K562 (cell line): ENCODE data around the gene PRMT6. TPM values are rescaled to one million over a fixed set of nuclear protein-coding genes. Genes with fewer than 3 reads are reported as not detected.

ENCODE experiments used
- CREBBP ChIP-seq: IDR thresholded peaks from one replicate; pipeline ENCODE4 v1.6.1; 2012; ENCODE audit warnings: low read depth, mild to moderate bottlenecking, control low read depth, inconsistent platforms, low read length
- CSDE1 ChIP-seq, 2 experiments: fragments of 450-650 bp; IDR thresholded peaks; 2 replicates each; pipeline ENCODE4 v1.6.1; 2016; ENCODE audit warnings: mild to moderate bottlenecking in 1 of 2
- EZH2 ChIP-seq: IDR thresholded peaks from 2 replicates; pipeline ENCODE4 v1.6.1; 2012; ENCODE audit warnings: low read depth, mild to moderate bottlenecking, inconsistent platforms, low read length, borderline replicate concordance
- HNRNPK ChIP-seq: fragments of 200-400 bp; formaldehyde crosslinking; IDR thresholded peaks from one replicate; pipeline ENCODE4 v1.6.1; 2018; ENCODE audit warnings: mild to moderate bottlenecking, low read depth, low read length; ENCODE audit not compliant: poor library complexity, severe bottlenecking
- KAT8 ChIP-seq: fragments of 450-650 bp; IDR thresholded peaks from 2 replicates; pipeline ENCODE4 v1.6.1; 2016; ENCODE audit warnings: low read depth, mild to moderate bottlenecking
- MYBL2 ChIP-seq, 2 experiments: fragments of 450-650 bp in 1 of 2; sonication (generic) in 1 of 2; formaldehyde crosslinking in 1 of 2; IDR thresholded peaks; 2 replicates each; pipeline versions ENCODE4 v1.6.1 to v1.8.1; 2017 to 2022; ENCODE audit warnings: borderline replicate concordance in 1 of 2, inconsistent platforms in 1 of 2, low read depth in 1 of 2, mild to moderate bottlenecking in 1 of 2, missing genetic modification reagents in 1 of 2, moderate library complexity in 1 of 2
- POLR2AphosphoS5 ChIP-seq: IDR thresholded peaks from 2 replicates; pipeline ENCODE4 v1.6.1; 2011; ENCODE audit warnings: mild to moderate bottlenecking, low read depth, low read length, moderate library complexity; ENCODE audit not compliant: control insufficient read depth, insufficient read depth
- RBM17 ChIP-seq: fragments of 200-400 bp; formaldehyde crosslinking; IDR thresholded peaks from 2 replicates; pipeline ENCODE4 v1.6.1; 2017; ENCODE audit warnings: low read depth, mild to moderate bottlenecking, low read length, borderline replicate concordance
- SRSF7 ChIP-seq: fragments of 200-400 bp; formaldehyde crosslinking; optimal IDR thresholded peaks from 2 replicates; pipeline ENCODE3; 2017; ENCODE audit warnings: mild to moderate bottlenecking, low read depth, low read length
- TRIM28 ChIP-seq: fragments of 450-650 bp; IDR thresholded peaks from 2 replicates; pipeline ENCODE4 v1.6.1; 2017
- YBX1 ChIP-seq: fragments of 450-650 bp; IDR thresholded peaks from 2 replicates; pipeline ENCODE4 v1.7.1; 2016; ENCODE audit warnings: mild to moderate bottlenecking
- ZNF143 ChIP-seq: sonication (generic); formaldehyde crosslinking; IDR thresholded peaks from 2 replicates; pipeline ENCODE4 v1.9.0; 2022; ENCODE audit warnings: mild to moderate bottlenecking, missing genetic modification reagents
- ZNF175 ChIP-seq: fragments of 200-800 bp; sonication (Bioruptor generic); IDR thresholded peaks from 2 replicates; pipeline ENCODE4 v1.6.1; 2016; ENCODE audit warnings: low read depth, mild to moderate bottlenecking, missing genetic modification characterization, missing compliant biosample characterization
- ZNF436 ChIP-seq: fragments of 250-450, 450-650 bp; sonication (Bioruptor Pico); formaldehyde crosslinking; IDR thresholded peaks from 2 replicates; pipeline ENCODE4 v1.7.0; 2020; ENCODE audit warnings: mild to moderate bottlenecking
- polyA plus RNA-seq, 8 experiments: library from polyadenylated mRNA; depleted of rRNA in 4 of 8; stranded (reverse) in 5 of 8; unstranded in 3 of 8; fragments of >200 nt; fragmentation: Nextera tagmentation in 2 of 8; fragmentation: Illumina TruSeq in 1 of 8; extraction: Ambion mirVana in 2 of 8; extraction: Trizol in 1 of 8; gene quantifications; 2 replicates each; pipeline versions ENCODE4 v1.2.1 to v1.2.3, GENCODE V29; 2011 to 2014; ENCODE audit warnings: inconsistent platforms in 1 of 8, missing spikeins in 1 of 8
- total RNA-seq, 7 experiments: library from RNA; depleted of rRNA in 6 of 7; stranded (reverse); fragments of >200 nt in 6 of 7; fragmentation: Illumina TruSeq in 2 of 7; extraction: Trizol in 2 of 7; gene quantifications; 2 replicates each; pipeline versions ENCODE4 v1.2.1 to v1.2.3, GENCODE V29; 2011 to 2021; ENCODE audit warnings: low replicate concordance in 1 of 7
- TF ChIP-seq, protein P1 (sequence below): fragments of 450-650 bp; formaldehyde crosslinking; IDR thresholded peaks from 2 replicates; pipeline ENCODE4 v1.4.0; 2020; ENCODE audit warnings: mild to moderate bottlenecking, moderate library complexity
- TF ChIP-seq, protein P2 (sequence below): IDR thresholded peaks from 2 replicates; pipeline ENCODE4 v1.6.1; 2016; ENCODE audit warnings: missing genetic modification characterization, missing compliant biosample characterization
- TF ChIP-seq, protein P3 (sequence below): fragments of 250-450 bp; sonication (Bioruptor Pico); IDR thresholded peaks from 2 replicates; pipeline ENCODE4 v1.5.0; 2021; ENCODE audit warnings: mild to moderate bottlenecking, moderate library complexity
- TF ChIP-seq, protein P4 (sequence below): sonication (generic); formaldehyde crosslinking; IDR thresholded peaks from 2 replicates; pipeline ENCODE4 v1.8.0; 2022; ENCODE audit warnings: mild to moderate bottlenecking, missing genetic modification reagents

PRMT6 gene
- total and polyA plus RNA-seq, 9 of the 15 experiments (the other 6 are each of a cell fraction or from before 2014, with no cell fraction given) = 6.1 to 36.9 (median 29.4) TPM

DNA sequence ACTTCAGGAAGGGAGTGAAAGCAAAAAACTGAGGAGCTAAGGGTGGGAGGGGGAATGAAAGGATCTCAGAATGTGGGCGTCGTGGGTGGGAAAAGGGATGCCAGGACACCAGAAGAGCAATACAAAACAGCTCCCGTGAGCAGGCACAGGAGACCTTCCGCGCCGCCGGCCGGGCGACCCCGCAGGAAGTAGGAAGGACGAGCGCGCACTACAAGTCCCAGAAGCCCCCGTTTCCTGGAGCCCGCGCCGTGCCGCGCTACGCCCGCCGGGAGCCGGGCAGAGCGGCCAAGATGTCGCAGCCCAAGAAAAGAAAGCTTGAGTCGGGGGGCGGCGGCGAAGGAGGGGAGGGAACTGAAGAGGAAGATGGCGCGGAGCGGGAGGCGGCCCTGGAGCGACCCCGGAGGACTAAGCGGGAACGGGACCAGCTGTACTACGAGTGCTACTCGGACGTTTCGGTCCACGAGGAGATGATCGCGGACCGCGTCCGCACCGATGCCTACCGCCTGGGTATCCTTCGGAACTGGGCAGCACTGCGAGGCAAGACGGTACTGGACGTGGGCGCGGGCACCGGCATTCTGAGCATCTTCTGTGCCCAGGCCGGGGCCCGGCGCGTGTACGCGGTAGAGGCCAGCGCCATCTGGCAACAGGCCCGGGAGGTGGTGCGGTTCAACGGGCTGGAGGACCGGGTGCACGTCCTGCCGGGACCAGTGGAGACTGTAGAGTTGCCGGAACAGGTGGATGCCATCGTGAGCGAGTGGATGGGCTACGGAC, at the start of gene PRMT6 (continued):
- TF ChIP-seq KAT8 = no peak
- TF ChIP-seq, protein P1, sequence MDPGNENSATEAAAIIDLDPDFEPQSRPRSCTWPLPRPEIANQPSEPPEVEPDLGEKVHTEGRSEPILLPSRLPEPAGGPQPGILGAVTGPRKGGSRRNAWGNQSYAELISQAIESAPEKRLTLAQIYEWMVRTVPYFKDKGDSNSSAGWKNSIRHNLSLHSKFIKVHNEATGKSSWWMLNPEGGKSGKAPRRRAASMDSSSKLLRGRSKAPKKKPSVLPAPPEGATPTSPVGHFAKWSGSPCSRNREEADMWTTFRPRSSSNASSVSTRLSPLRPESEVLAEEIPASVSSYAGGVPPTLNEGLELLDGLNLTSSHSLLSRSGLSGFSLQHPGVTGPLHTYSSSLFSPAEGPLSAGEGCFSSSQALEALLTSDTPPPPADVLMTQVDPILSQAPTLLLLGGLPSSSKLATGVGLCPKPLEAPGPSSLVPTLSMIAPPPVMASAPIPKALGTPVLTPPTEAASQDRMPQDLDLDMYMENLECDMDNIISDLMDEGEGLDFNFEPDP (CRISPR knock-in tag) = no peak
- peak; percentile 23 for TF ChIP-seq HNRNPK
- peak; percentile 82 for TF ChIP-seq POLR2AphosphoS5
- TF ChIP-seq SRSF7 = no peak
- peak; percentile 88 for TF ChIP-seq ZNF143
- no peak for TF ChIP-seq TRIM28
- TF ChIP-seq, protein P2, sequence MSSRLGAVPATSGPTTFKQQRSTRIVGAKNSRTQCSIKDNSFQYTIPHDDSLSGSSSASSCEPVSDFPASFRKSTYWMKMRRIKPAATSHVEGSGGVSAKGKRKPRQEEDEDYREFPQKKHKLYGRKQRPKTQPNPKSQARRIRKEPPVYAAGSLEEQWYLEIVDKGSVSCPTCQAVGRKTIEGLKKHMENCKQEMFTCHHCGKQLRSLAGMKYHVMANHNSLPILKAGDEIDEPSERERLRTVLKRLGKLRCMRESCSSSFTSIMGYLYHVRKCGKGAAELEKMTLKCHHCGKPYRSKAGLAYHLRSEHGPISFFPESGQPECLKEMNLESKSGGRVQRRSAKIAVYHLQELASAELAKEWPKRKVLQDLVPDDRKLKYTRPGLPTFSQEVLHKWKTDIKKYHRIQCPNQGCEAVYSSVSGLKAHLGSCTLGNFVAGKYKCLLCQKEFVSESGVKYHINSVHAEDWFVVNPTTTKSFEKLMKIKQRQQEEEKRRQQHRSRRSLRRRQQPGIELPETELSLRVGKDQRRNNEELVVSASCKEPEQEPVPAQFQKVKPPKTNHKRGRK = peak; percentile 59; the same call in 1 of the 2 replicates
- no peak for TF ChIP-seq YBX1
- TF ChIP-seq, protein P3, sequence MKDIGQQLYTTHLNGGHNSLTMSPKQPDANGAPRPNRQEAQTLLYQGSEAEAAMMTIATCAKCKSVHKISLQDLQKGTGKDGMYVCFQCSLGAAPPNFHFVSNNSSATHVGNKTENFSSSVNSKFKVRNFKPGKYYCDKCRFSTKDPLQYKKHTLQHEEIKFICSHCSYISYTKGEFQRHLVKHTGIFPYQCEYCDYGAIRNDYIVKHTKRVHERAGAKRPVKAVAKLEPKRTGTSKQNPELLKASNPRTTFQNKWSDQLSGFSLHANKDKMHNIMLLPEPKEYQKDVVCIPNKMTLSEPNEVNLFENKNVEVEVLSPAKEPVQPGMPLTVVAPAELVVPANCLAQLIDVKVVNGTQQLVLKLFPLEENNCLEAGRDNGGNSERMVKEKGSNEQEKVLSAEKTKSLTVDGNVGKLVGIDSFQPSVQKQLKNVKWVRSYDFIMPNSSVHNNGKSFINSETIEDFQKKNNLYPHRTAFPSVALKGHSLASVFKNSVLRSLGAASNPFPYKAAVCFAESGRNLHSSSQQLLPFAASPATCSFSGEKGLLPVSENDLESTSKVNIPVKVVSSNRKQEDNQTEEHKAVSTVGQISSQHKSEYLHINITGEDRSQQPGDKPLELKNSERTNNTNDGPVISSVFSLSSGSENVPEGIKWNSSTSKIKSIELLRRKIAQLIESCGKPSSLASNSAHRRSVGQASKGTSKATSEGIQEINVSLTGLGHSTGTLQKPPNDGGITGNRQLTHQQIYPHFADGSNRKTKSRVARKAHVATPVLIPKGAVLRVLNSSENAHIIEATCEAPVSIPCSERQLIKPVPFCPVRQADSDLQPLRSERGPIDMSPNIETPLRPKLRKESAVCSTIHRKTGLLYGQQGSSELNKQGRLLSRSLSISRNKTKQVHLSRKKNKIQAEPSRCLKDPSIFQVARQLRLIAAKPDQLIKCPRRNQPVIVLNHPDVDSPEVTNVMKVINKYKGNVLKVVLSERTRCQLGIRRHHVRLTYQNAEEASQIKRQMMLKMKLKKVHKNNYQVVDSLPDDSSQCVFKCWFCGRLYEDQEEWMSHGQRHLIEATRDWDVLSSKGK (CRISPR knock-in tag) = no peak
- TF ChIP-seq RBM17 = no peak
- TF ChIP-seq CSDE1 (IDR thresholded peaks at IDR 0.05) = no peak
- TF ChIP-seq, protein P4, sequence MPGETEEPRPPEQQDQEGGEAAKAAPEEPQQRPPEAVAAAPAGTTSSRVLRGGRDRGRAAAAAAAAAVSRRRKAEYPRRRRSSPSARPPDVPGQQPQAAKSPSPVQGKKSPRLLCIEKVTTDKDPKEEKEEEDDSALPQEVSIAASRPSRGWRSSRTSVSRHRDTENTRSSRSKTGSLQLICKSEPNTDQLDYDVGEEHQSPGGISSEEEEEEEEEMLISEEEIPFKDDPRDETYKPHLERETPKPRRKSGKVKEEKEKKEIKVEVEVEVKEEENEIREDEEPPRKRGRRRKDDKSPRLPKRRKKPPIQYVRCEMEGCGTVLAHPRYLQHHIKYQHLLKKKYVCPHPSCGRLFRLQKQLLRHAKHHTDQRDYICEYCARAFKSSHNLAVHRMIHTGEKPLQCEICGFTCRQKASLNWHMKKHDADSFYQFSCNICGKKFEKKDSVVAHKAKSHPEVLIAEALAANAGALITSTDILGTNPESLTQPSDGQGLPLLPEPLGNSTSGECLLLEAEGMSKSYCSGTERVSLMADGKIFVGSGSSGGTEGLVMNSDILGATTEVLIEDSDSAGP (CRISPR knock-in tag) = no peak
- TF ChIP-seq MYBL2 (IDR thresholded peaks at IDR 0.05; ENCODE audit: low read depth) = no peak
- TF ChIP-seq MYBL2 (CRISPR knock-in tag; IDR thresholded peaks at IDR 0.05; ENCODE audit: borderline replicate concordance) = no peak
- no peak for TF ChIP-seq ZNF436 (CRISPR knock-in tag)
- no peak for TF ChIP-seq ZNF175
- TF ChIP-seq EZH2 = no peak
- TF ChIP-seq CREBBP = no peak
